CD14-positive monocyte (primary cell): ENCODE results near the gene DPP10. TPM values are rescaled to one million over a fixed set of nuclear protein-coding genes. Genes with fewer than 3 reads are reported as not detected.

Experiments
- DNase-seq, 3 donors: peaks; one replicate each; pipeline ENCODE4 v3.0.0-alpha.2; 2011 to 2022
- H2AFZ ChIP-seq: 2 replicates; pipeline ENCODE4 v1.6.0; 2012; ENCODE audit warnings: mild to moderate bottlenecking, low read depth, low read length, inconsistent platforms; ENCODE audit not compliant: insufficient read depth, poor library complexity, severe bottlenecking
- H3K27ac ChIP-seq, 2 donors: 1 replicate in 1 of 2; 2 replicates in 1 of 2; pipeline ENCODE4 v1.5.1; 2012 to 2013; ENCODE audit warnings: low read length in 2 of 2, control low read depth in 1 of 2, inconsistent platforms in 1 of 2, low read depth in 1 of 2, mild to moderate bottlenecking in 1 of 2
- H3K27me3 ChIP-seq, 2 donors: one replicate each; pipeline versions ENCODE4 v1.6.0 to v1.6.1; 2011 to 2013; ENCODE audit warnings: low read length in 2 of 2; ENCODE audit not compliant: control insufficient read depth in 2 of 2, insufficient read depth in 2 of 2
- H3K36me3 ChIP-seq, 2 donors: replicated peaks in 1 of 2; 1 replicate in 1 of 2; 2 replicates in 1 of 2; pipeline versions ENCODE4 v1.5.1 to v1.6.1; 2012 to 2013; ENCODE audit warnings: low read length in 2 of 2, control low read depth in 1 of 2, inconsistent platforms in 1 of 2, mild to moderate bottlenecking in 1 of 2; ENCODE audit not compliant: insufficient read depth in 2 of 2, control insufficient read depth in 1 of 2
- H3K4me1 ChIP-seq, 2 donors: 1 replicate in 1 of 2; 2 replicates in 1 of 2; pipeline versions ENCODE4 v1.5.1 to v1.6.1; 2012 to 2013; ENCODE audit warnings: low read length in 2 of 2, control low read depth in 1 of 2, inconsistent platforms in 1 of 2, mild to moderate bottlenecking in 1 of 2, moderate library complexity in 1 of 2; ENCODE audit not compliant: insufficient read depth in 2 of 2, control insufficient read depth in 1 of 2
- H3K4me2 ChIP-seq: replicated peaks from 2 replicates; pipeline ENCODE3; 2012; ENCODE audit warnings: low read length, moderate library complexity, mild to moderate bottlenecking; ENCODE audit not compliant: poor library complexity, severe bottlenecking; ENCODE audit errors: extremely low read depth
- H3K4me3 ChIP-seq, 3 experiments: fragments of 200-600 bp in 1 of 3; sonication (generic) in 1 of 3; replicated peaks in 1 of 3; 1 replicate in 2 of 3; 2 replicates in 1 of 3; pipeline ENCODE4 v1.5.1; 2011 to 2013; ENCODE audit warnings: low read length in 3 of 3, mild to moderate bottlenecking in 3 of 3, control low read depth in 2 of 3, low read depth in 2 of 3, inconsistent platforms in 1 of 3, moderate library complexity in 1 of 3
- H3K79me2 ChIP-seq: 2 replicates; pipeline ENCODE4 v1.6.0; 2012; ENCODE audit warnings: mild to moderate bottlenecking, control low read depth, inconsistent platforms, low read length, moderate library complexity; ENCODE audit not compliant: insufficient read depth
- H3K9ac ChIP-seq: 2 replicates; pipeline ENCODE4 v1.6.0; 2017; ENCODE audit warnings: low read length, mild to moderate bottlenecking; ENCODE audit not compliant: insufficient read depth, poor library complexity, severe bottlenecking
- H3K9me3 ChIP-seq, 2 donors: replicated peaks in 1 of 2; 1 replicate in 1 of 2; 2 replicates in 1 of 2; pipeline versions ENCODE4 v1.5.1 to v1.6.1; 2012 to 2013; ENCODE audit warnings: low read length in 2 of 2, control low read depth in 1 of 2; ENCODE audit not compliant: control insufficient read depth in 1 of 2, insufficient read depth in 1 of 2
- H4K20me1 ChIP-seq: 2 replicates; pipeline ENCODE4 v1.6.0; 2012; ENCODE audit warnings: mild to moderate bottlenecking, low read length, control low read depth, moderate library complexity; ENCODE audit not compliant: insufficient read depth
- H3K27ac Mint-ChIP-seq, 7 donors: one replicate each; pipeline ENCODE4 v1.8.0; 2020; ENCODE audit warnings: mild to moderate bottlenecking in 7 of 7, mixed read lengths in 7 of 7, moderate library complexity in 6 of 7, inconsistent platforms in 2 of 7
- H3K27me3 Mint-ChIP-seq, 3 donors: one replicate each; pipeline ENCODE4 v1.8.0; 2021 to 2022; ENCODE audit warnings: low read depth in 3 of 3, mild to moderate bottlenecking in 3 of 3, mixed read lengths in 3 of 3, moderate library complexity in 3 of 3, inconsistent platforms in 1 of 3
- H3K36me3 Mint-ChIP-seq, 2 donors: one replicate each; pipeline ENCODE4 v1.8.0; 2020; ENCODE audit warnings: mixed read lengths in 2 of 2, inconsistent platforms in 1 of 2, mild to moderate bottlenecking in 1 of 2
- H3K4me1 Mint-ChIP-seq: one replicate; pipeline ENCODE4 v1.8.0; 2020; ENCODE audit warnings: mild to moderate bottlenecking, mixed read lengths
- H3K4me3 Mint-ChIP-seq, 2 donors: one replicate each; pipeline ENCODE4 v1.8.0; 2020; ENCODE audit warnings: mild to moderate bottlenecking in 2 of 2, mixed read lengths in 2 of 2, moderate library complexity in 1 of 2
- H3K9me3 Mint-ChIP-seq, 7 donors: one replicate each; pipeline ENCODE4 v1.8.0; 2020 to 2022; ENCODE audit warnings: mixed read lengths in 7 of 7, mild to moderate bottlenecking in 6 of 7, moderate library complexity in 6 of 7, inconsistent platforms in 2 of 7
- CTCF ChIP-seq: fragments of 200-600 bp; IDR thresholded peaks from one replicate; pipeline ENCODE4 v1.8.0; 2022; ENCODE audit warnings: antibody characterized with exemption, mild to moderate bottlenecking
- WGBS: methylation state at CpG from one replicate; pipeline ENCODE4 v1.1.5; 2013; ENCODE audit warnings: missing lambda C conversion rate; ENCODE audit not compliant: insufficient coverage; 5-methylcytosine and 5-hydroxymethylcytosine counted together
- intact Hi-C, 2 donors: fragments of 100-400 bp; cut with micrococcal nuclease; formaldehyde crosslinking; loops; one replicate each; pipeline versions ENCODE4 v1.15.0 to v1.15.1; 2023
- polyA plus RNA-seq, 3 donors: library from polyadenylated mRNA; depleted of rRNA in 1 of 3; unstranded in 2 of 3; stranded (reverse) in 1 of 3; fragments of 300-500 nt in 2 of 3; fragments of >200 nt in 1 of 3; fragmentation: Illumina TruSeq in 2 of 3; gene quantifications; 1 replicate in 2 of 3; 2 replicates in 1 of 3; pipeline ENCODE4 v1.2.3, GENCODE V29; 2012 to 2021

Gene DPP10
- polyA plus RNA-seq, 3 donors = not detected

- Histone ChIP-seq H3K4me3 (no peak overlapping the region), H3K9ac (no peak overlapping the region), H3K79me2 (no peaks in the 10 kb centered on the region), H3K4me1 (no peaks in the 10 kb centered on the region), H3K36me3 (no peaks in the 10 kb centered on the region), H3K9me3 (no peaks in the 10 kb centered on the region), H3K27me3 (no peaks in the 10 kb centered on the region), H3K4me2 (no peak overlapping the region), H4K20me1 (no peaks in the 10 kb centered on the region), H2AFZ (no peak overlapping the region), H3K27ac (no peak overlapping the region)
- DNase-seq = no peak
- WGBS = no CpG with 5 or more reads among the region's 3 CpGs
- H3K27me3 Mint-ChIP-seq = peaks cover 0 to 2% (median 2%) of the 10 kb centered on the region in 3 donors
- no peak overlapping the region for H3K27ac Mint-ChIP-seq
- intact Hi-C loops = no loop called here
- H3K4me1 Mint-ChIP-seq = no peaks in the 10 kb centered on the region
- peaks cover 0 to 5% (median 1%) of the 10 kb centered on the region in 7 donors for H3K9me3 Mint-ChIP-seq
- H3K4me3 Mint-ChIP-seq = no peak overlapping the region
- H3K36me3 Mint-ChIP-seq = no peaks in the 10 kb centered on the region
- no peak for TF ChIP-seq CTCF
These were observed 345.0 kb downstream of the DPP10 start for GRCh38 chr2:114787486-114787885.

- no peak overlapping the region for H3K27ac Mint-ChIP-seq
- Histone ChIP-seq H3K27me3 (no peaks in the 10 kb centered on the region), H3K4me2 (no peak overlapping the region), H3K9me3 (no peaks in the 10 kb centered on the region), H2AFZ (no peak overlapping the region), H3K4me3 (no peak overlapping the region), H3K4me1 (no peaks in the 10 kb centered on the region), H3K79me2 (no peaks in the 10 kb centered on the region), H3K27ac (no peak overlapping the region), H3K36me3 (no peaks in the 10 kb centered on the region), H3K9ac (no peak overlapping the region), H4K20me1 (no peaks in the 10 kb centered on the region)
- H3K4me3 Mint-ChIP-seq = no peak overlapping the region
- TF ChIP-seq CTCF = no peak
- H3K9me3 Mint-ChIP-seq = peaks cover 0 to 7% (median 2%) of the 10 kb centered on the region in 7 donors
- no CpG with 5 or more reads among the region's 1 CpG for WGBS
- H3K4me1 Mint-ChIP-seq = no peaks in the 10 kb centered on the region
- H3K36me3 Mint-ChIP-seq = no peaks in the 10 kb centered on the region
- intact Hi-C loops = no loop called here
- no peaks in the 10 kb centered on the region for H3K27me3 Mint-ChIP-seq
- DNase-seq = no peak
These were observed 347.5 kb downstream of the DPP10 start for GRCh38 chr2:114789989-114790388.
